ENCODE measurements around the gene RUNDC3A.
"Not testable (repeated sequence)": the region's sequence is repeated elsewhere in the genome, so short reads cannot be mapped to it uniquely, and the experiment has no call there.

Gene RUNDC3A

GRCh38 chr17:44361292-44362260, 53.2 kb downstream of the RUNDC3A start:
- no peak for DNase-seq

GRCh38 chr17:44362459-44362948, 54.1 kb downstream of the RUNDC3A start:
- DNase-seq = no peak

GRCh38 chr17:44362949-44363612, 54.7 kb downstream of the RUNDC3A start:
- DNase-seq = no peak

GRCh38 chr17:44363613-44364159, 55.3 kb downstream of the RUNDC3A start, which contains the start of gene FAM171A2:
Gene FAM171A2 (minus strand): TSS chr17:44363853. CDS start chr17:44363714, 139 bp downstream.
- peak; percentile 64 for DNase-seq

GRCh38 chr17:44365051-44365450, 56.6 kb downstream of the RUNDC3A start:
- DNase-seq = not testable (repeated sequence)

- DNase-seq = no peak
Measured at GRCh38 chr17:44367231-44367979, 59.0 kb downstream of the RUNDC3A start.

Data from GDM1 (cell line).